NCI-H2171 treated with DMSO at 0.1 percent for 48 hours (cell line): ENCODE data around the gene WDR41.
A peak's percentile ranks its signal among the peaks of the same experiment; 100 is the strongest.

Experiments used
- DNase-seq: peaks from one replicate; lab custom pipeline; 2025; lab: John Stamatoyannopoulos, UW

WDR41 gene

GRCh38 chr5:77448831-77449230 lies 43.3 kb downstream of the WDR41 start:
- DNase-seq: no peak

- DNase-seq: no peak
These were observed 47.8 kb downstream of the WDR41 start for GRCh38 chr5:77444356-77444755.

GRCh38 chr5:77443670-77444069 lies 48.4 kb downstream of the WDR41 start:
- DNase-seq: no peak

- peak; percentile 24 for DNase-seq
These were observed 54.0 kb downstream of the WDR41 start for GRCh38 chr5:77438071-77438470.

GRCh38 chr5:77437194-77437593 lies 54.9 kb downstream of the WDR41 start:
- DNase-seq: peak; percentile 39

GRCh38 chr5:77431719-77432118 lies 60.4 kb downstream of the WDR41 start:
- no peak for DNase-seq

- no peak for DNase-seq
These were observed 60.8 kb downstream of the WDR41 start for GRCh38 chr5:77431286-77431685.

GRCh38 chr5:77430726-77431125 lies 61.4 kb downstream of the WDR41 start:
- no peak for DNase-seq

GRCh38 chr5:77428526-77428925 lies 63.6 kb downstream of the WDR41 start:
- DNase-seq: no peak

GRCh38 chr5:77427998-77428397 lies 64.1 kb downstream of the WDR41 start:
- DNase-seq: no peak

GRCh38 chr5:77426670-77427069 lies 65.4 kb downstream of the WDR41 start:
- DNase-seq: no peak

- no peak for DNase-seq
These were observed 66.0 kb downstream of the WDR41 start for GRCh38 chr5:77425998-77426659.

GRCh38 chr5:77425420-77425819 lies 66.7 kb downstream of the WDR41 start:
- DNase-seq: no peak

- no peak for DNase-seq
These were observed 67.2 kb downstream of the WDR41 start for GRCh38 chr5:77424921-77425320.

GRCh38 chr5:77423022-77423750 lies 68.9 kb downstream of the WDR41 start:
- DNase-seq: no peak

GRCh38 chr5:77420940-77421339 lies 71.2 kb downstream of the WDR41 start:
- no peak for DNase-seq

- peak; percentile 2 for DNase-seq
These were observed 72.2 kb downstream of the WDR41 start for GRCh38 chr5:77419644-77420582.

GRCh38 chr5:77418601-77419581 lies 73.2 kb downstream of the WDR41 start:
- no peak for DNase-seq

- no peak for DNase-seq
These were observed 74.0 kb downstream of the WDR41 start for GRCh38 chr5:77418162-77418561.

GRCh38 chr5:77413049-77413448 lies 79.1 kb downstream of the WDR41 start:
- no peak for DNase-seq

- DNase-seq: no peak
These were observed 82.1 kb downstream of the WDR41 start for GRCh38 chr5:77409870-77410621.
